Transverse colon (tissue), 4 donors: ENCODE measurements around the gene DPPA4. TPM values are rescaled to one million over a fixed set of nuclear protein-coding genes. Genes with fewer than 3 reads are reported as not detected.

Experiments
- DNase-seq: peaks from one replicate; pipeline ENCODE4 v3.0.0-alpha.2; 2019
- H3K27ac ChIP-seq, 4 donors: fragments of 200-600 bp; sonication (generic); 2 replicates each; pipeline ENCODE4 v1.5.1; 2016 to 2018; ENCODE audit warnings: inconsistent platforms in 4 of 4
- H3K27me3 ChIP-seq: fragments of 200-600 bp; sonication (generic); 2 replicates; pipeline ENCODE4 v1.5.1; 2017; ENCODE audit warnings: inconsistent platforms
- H3K36me3 ChIP-seq, 4 donors: fragments of 200-600 bp; sonication (generic); 2 replicates each; pipeline ENCODE4 v1.5.1; 2017 to 2019; ENCODE audit warnings: inconsistent platforms in 4 of 4
- H3K4me1 ChIP-seq, 4 donors: fragments of 200-600 bp; sonication (generic); 2 replicates each; pipeline ENCODE4 v1.5.1; 2017 to 2020; ENCODE audit warnings: inconsistent platforms in 4 of 4
- H3K4me3 ChIP-seq, 4 donors: fragments of 200-600 bp; sonication (generic); 1 replicate in 1 of 4; 2 replicates in 3 of 4; pipeline versions ENCODE4 v1.5.1 to v1.6.1; 2017 to 2019; ENCODE audit warnings: inconsistent platforms in 4 of 4
- H3K9me3 ChIP-seq, 2 donors: fragments of 200-600 bp; sonication (generic); 2 replicates each; pipeline ENCODE4 v1.5.1; 2017 to 2019; ENCODE audit warnings: inconsistent platforms in 2 of 2
- EP300 ChIP-seq: sonication (generic); formaldehyde crosslinking; IDR thresholded peaks from one replicate; pipeline ENCODE4 v1.6.1; 2017; ENCODE audit warnings: antibody characterized with exemption, low read depth
- POLR2A ChIP-seq: fragments of 450-650 bp; IDR thresholded peaks from one replicate; pipeline ENCODE4 v1.6.1; 2016; ENCODE audit warnings: antibody characterized with exemption, mild to moderate bottlenecking, moderate library complexity
- POLR2AphosphoS5 ChIP-seq, 3 donors: sonication (generic); formaldehyde crosslinking; IDR thresholded peaks; one replicate each; pipeline ENCODE4 v1.6.1; 2016; ENCODE audit warnings: antibody characterized with exemption in 3 of 3
- WGBS, 2 donors: methylation state at CpG; one replicate each; pipeline ENCODE4 v1.1.5; 2018; ENCODE audit warnings: low coverage in 1 of 2; 5-methylcytosine and 5-hydroxymethylcytosine counted together
- in situ Hi-C, 4 donors: fragments of 200-750 bp; cut with MboI; loops; one replicate each; pipeline versions ENCODE4 v1.15.0 to v1.15.1; 2017; ENCODE audit warnings: low sequenced_read_pairs in 3 of 4, low pct_ligation_motif_present in 1 of 4, low pct_unique_long_range_greater_than_20kb in 1 of 4
- intact Hi-C: fragments of 100-400 bp; cut with DNase I; formaldehyde crosslinking; loops from one replicate; pipeline ENCODE4 v1.15.1; 2023; ENCODE audit warnings: low total_unique reads
- total RNA-seq, 4 donors: library from RNA; depleted of rRNA; stranded (reverse); fragments of >200 nt; gene quantifications; one replicate each; pipeline ENCODE4 v1.1.0, GENCODE V29; 2016
- TF ChIP-seq, protein P1 (sequence below), 5 experiments: fragments of 200-600 bp in 3 of 5; fragments of 450-650 bp in 2 of 5; sonication (generic) in 3 of 5; IDR thresholded peaks; 1 replicate in 2 of 5; 2 replicates in 3 of 5; pipeline ENCODE4 v1.5.1; 2016 to 2017; ENCODE audit warnings: antibody characterized with exemption in 5 of 5, inconsistent platforms in 3 of 5, mild to moderate bottlenecking in 2 of 5, moderate library complexity in 1 of 5

DPPA4 gene
- total RNA-seq, 4 donors from 2014 or later: not detected

DNA sequence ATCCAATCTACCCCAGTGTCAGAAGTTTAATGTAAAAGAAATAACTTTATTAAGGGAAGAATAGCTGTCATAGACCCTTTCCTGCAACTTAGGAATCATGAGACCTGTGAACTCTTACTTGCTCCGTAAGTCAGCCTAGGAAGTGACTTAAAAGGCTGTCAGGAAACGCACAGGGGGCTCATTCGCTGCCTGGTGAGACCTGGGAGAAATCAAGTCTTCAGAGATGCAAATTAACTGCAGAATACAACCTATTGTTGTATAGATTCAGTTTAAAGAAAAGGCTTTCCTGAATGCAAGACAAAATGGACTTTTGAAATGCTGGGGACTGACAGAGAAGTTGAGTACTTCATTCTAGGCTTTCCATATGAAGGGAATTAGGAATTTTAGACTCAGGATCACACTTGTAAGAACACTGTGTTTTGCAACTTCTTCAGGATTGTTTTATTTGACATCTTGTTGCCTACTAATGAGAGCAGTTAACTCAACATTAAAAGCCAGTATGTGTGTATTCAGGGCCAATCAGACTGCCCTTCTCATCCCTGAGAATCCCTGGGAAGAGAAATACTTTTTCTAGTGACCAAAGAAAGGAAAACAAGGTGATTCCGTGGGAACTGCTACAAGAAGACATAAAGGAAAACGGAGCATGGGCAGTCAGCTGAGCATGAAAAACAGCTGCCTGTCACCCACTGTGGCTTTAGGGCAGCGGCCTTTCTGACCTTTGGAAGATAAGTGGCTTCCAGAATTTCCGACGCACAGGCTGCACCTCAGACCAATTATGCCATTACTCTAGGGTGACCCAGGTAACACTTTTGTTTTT lies 18.5 kb upstream of the DPPA4 start:
- WGBS, 2 donors: 57 to 64% methylated on average over 6 to 8 of the region's 8 CpGs
- Histone ChIP-seq H3K27me3 (no peaks in the 10 kb centered on the region), H3K9me3 (no peaks in the 10 kb centered on the region), H3K4me3 (no peak overlapping the region), H3K36me3 (no peaks in the 10 kb centered on the region), H3K4me1 (no peaks in the 10 kb centered on the region), H3K27ac (no peak overlapping the region)
- TF ChIP-seq EP300 (no peak), POLR2A (no peak), POLR2AphosphoS5 (IDR thresholded peaks at IDR 0.05) (no peak)
- TF ChIP-seq, protein P1, sequence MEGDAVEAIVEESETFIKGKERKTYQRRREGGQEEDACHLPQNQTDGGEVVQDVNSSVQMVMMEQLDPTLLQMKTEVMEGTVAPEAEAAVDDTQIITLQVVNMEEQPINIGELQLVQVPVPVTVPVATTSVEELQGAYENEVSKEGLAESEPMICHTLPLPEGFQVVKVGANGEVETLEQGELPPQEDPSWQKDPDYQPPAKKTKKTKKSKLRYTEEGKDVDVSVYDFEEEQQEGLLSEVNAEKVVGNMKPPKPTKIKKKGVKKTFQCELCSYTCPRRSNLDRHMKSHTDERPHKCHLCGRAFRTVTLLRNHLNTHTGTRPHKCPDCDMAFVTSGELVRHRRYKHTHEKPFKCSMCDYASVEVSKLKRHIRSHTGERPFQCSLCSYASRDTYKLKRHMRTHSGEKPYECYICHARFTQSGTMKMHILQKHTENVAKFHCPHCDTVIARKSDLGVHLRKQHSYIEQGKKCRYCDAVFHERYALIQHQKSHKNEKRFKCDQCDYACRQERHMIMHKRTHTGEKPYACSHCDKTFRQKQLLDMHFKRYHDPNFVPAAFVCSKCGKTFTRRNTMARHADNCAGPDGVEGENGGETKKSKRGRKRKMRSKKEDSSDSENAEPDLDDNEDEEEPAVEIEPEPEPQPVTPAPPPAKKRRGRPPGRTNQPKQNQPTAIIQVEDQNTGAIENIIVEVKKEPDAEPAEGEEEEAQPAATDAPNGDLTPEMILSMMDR (IDR thresholded peaks at IDR 0.05): no peak
- intact Hi-C loops (no loop called here), in situ Hi-C loops (no loop called here)
- DNase-seq: no peak

DNA sequence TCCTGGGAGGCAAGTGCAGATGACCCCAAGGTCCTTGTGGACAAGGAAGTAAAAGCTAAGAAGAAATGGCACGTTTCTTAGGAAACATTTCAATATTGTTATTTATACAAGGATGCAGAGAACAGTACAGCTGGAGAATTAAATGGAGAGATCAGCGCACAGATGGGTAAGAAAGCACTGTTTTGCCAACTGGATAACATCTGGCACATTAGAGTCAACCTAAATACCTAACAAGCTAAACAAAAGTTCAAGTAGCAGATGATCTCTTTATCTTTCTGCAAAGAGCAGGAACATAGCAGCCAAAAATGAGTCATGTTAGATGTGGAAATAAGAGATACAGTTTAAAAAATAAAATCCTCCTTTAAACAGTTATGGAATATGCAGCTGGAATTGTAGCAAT lies 15.7 kb upstream of the DPPA4 start:
- no peaks in the 10 kb centered on the region for H3K27me3 ChIP-seq
- DNase-seq: no peak
- TF ChIP-seq POLR2A: no peak
- TF ChIP-seq EP300: no peak
- TF ChIP-seq POLR2AphosphoS5 (IDR thresholded peaks at IDR 0.05): no peak
- TF ChIP-seq, protein P1 (IDR thresholded peaks at IDR 0.05): no peak
- no peaks in the 10 kb centered on the region for H3K9me3 ChIP-seq
- no peak overlapping the region for H3K4me3 ChIP-seq
- no peaks in the 10 kb centered on the region for H3K36me3 ChIP-seq
- in situ Hi-C loops: no loop called here
- 43 to 54% methylated on average over 2 of the region's 2 CpGs for WGBS, 2 donors
- no peaks in the 10 kb centered on the region for H3K4me1 ChIP-seq
- no peak overlapping the region for H3K27ac ChIP-seq
- intact Hi-C loops: no loop called here

DNA sequence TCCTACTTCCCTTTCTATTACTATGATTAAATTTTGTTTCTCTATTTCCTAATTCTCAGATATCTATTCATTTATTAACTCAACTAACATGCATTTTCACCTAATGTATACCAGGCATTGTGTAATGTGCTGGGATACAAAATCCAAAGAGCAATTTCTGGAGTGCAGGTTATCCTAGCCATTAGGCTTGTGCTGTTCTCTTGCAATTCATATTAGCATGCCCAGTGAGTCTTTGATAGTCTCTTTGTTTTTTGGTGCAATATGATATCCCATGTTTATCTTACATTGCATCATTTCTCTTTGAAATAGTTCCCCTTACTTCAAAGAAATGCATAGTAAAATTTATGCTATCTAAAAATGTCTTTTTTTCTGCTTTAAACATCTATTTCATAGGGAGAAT lies 13.9 kb upstream of the DPPA4 start:
- intact Hi-C loops: no loop called here
- DNase-seq: no peak
- in situ Hi-C loops: no loop called here

DNA sequence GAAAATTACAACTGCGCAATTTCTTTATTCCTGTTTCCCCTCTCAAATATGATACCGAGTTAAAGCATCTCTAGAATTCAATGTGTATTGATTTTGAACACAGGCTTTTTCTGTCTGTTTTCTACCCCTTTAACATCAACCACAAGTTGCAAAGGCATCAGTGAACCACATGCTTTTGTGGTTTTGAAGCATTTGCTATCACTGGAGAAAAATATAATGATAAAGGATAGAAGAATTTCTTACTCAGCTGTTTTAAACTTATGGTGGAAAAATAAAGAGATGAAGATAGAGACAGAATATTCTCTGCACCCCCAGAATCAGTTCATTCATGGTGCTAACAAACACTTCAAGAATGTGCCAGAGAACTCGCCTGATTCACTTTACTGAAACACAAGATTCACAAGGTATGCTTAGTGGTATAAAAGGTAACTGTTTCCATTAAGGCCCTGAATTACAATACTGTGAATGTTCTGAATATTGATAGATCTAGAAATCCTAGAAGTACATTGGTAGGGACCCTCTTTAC lies 9.5 kb upstream of the DPPA4 start:
- TF ChIP-seq EP300: no peak
- no peak for TF ChIP-seq POLR2A
- TF ChIP-seq, protein P1 (IDR thresholded peaks at IDR 0.05): no peak
- TF ChIP-seq POLR2AphosphoS5 (IDR thresholded peaks at IDR 0.05): no peak
- intact Hi-C loops (no loop called here), in situ Hi-C loops (no loop called here)
- Histone ChIP-seq H3K4me3 (no peak overlapping the region), H3K36me3 (no peaks in the 10 kb centered on the region), H3K27me3 (no peaks in the 10 kb centered on the region), H3K9me3 (no peaks in the 10 kb centered on the region), H3K4me1 (no peaks in the 10 kb centered on the region), H3K27ac (no peak overlapping the region)
- no peak for DNase-seq
- WGBS, 2 donors: 80 to 84% methylated on average over 3 of the region's 3 CpGs

More for the DNA sequence above, 13.9 kb upstream of the DPPA4 start:
- no peak for TF ChIP-seq EP300
- no peak for TF ChIP-seq POLR2AphosphoS5 (IDR thresholded peaks at IDR 0.05)
- TF ChIP-seq, protein P1 (IDR thresholded peaks at IDR 0.05): no peak
- no peak for TF ChIP-seq POLR2A
- H3K27me3 ChIP-seq: no peaks in the 10 kb centered on the region
- no peaks in the 10 kb centered on the region for H3K4me1 ChIP-seq
- H3K4me3 ChIP-seq: no peak overlapping the region
- H3K36me3 ChIP-seq: no peaks in the 10 kb centered on the region
- H3K27ac ChIP-seq: no peak overlapping the region
- H3K9me3 ChIP-seq: no peaks in the 10 kb centered on the region
